H1 (cell line): ENCODE results near the gene GLS2.

Source experiments
- CHD1 ChIP-seq: IDR thresholded peaks from 2 replicates; pipeline ENCODE4 v1.6.1; 2012; ENCODE audit warnings: low read depth, low read length, improper control_type of control experiment
- CREB1 ChIP-seq: IDR thresholded peaks from 2 replicates; pipeline ENCODE4 v1.6.1; 2012; ENCODE audit warnings: inconsistent platforms
- CTCF ChIP-seq, 3 experiments: IDR thresholded peaks; 1 replicate in 2 of 3; 2 replicates in 1 of 3; pipeline versions ENCODE4 v1.5.1 to v1.6.1; 2011; ENCODE audit warnings: low read length in 3 of 3, mild to moderate bottlenecking in 3 of 3, inconsistent platforms in 2 of 3, low read depth in 1 of 3, moderate library complexity in 1 of 3; ENCODE audit not compliant: insufficient read depth in 1 of 3; ENCODE audit errors: control extremely low read depth in 1 of 3
- EP300 ChIP-seq, 2 experiments: IDR thresholded peaks; 1 replicate in 1 of 2; 2 replicates in 1 of 2; pipeline ENCODE4 v1.6.1; 2011 to 2012; ENCODE audit warnings: low read depth in 2 of 2, low read length in 2 of 2, mild to moderate bottlenecking in 2 of 2, borderline replicate concordance in 1 of 2, inconsistent platforms in 1 of 2, moderate library complexity in 1 of 2
- EZH2 ChIP-seq: fragments of 200-600 bp; sonication (generic); IDR thresholded peaks from 2 replicates; pipeline ENCODE4 v1.7.1; 2012; ENCODE audit warnings: low read depth, mild to moderate bottlenecking, moderate library complexity, low read length, inconsistent platforms; ENCODE audit not compliant: severe bottlenecking
- NRF1 ChIP-seq: IDR thresholded peaks from 2 replicates; pipeline ENCODE4 v1.6.1; 2011; ENCODE audit warnings: mild to moderate bottlenecking, low read depth, low read length, improper control_type of control experiment
- POLR2A ChIP-seq, 2 experiments: IDR thresholded peaks; 1 replicate in 1 of 2; 2 replicates in 1 of 2; pipeline ENCODE4 v1.6.1; 2011; ENCODE audit warnings: low read depth in 2 of 2, low read length in 2 of 2, mild to moderate bottlenecking in 2 of 2; ENCODE audit errors: control extremely low read depth in 1 of 2
- POLR2AphosphoS5 ChIP-seq: IDR thresholded peaks from 2 replicates; pipeline ENCODE4 v1.6.1; 2011; ENCODE audit warnings: low read depth, low read length
- RAD21 ChIP-seq, 2 experiments: IDR thresholded peaks in 1 of 2; conservative IDR thresholded peaks in 1 of 2; 2 replicates each; pipeline ENCODE4 v1.6.1; 2011; ENCODE audit warnings: low read depth in 2 of 2, low read length in 2 of 2, improper control_type of control experiment in 1 of 2, inconsistent platforms in 1 of 2, mild to moderate bottlenecking in 1 of 2, moderate library complexity in 1 of 2
- RBBP5 ChIP-seq: IDR thresholded peaks from 2 replicates; pipeline ENCODE4 v1.7.1; 2012; ENCODE audit warnings: low read depth, mild to moderate bottlenecking, inconsistent platforms, low read length, moderate library complexity, borderline replicate concordance
- SIN3A ChIP-seq, 2 experiments: IDR thresholded peaks in 1 of 2; conservative IDR thresholded peaks in 1 of 2; 2 replicates each; pipeline ENCODE4 v1.6.1; 2011 to 2012; ENCODE audit warnings: low read length in 2 of 2, improper control_type of control experiment in 1 of 2, low read depth in 1 of 2, mild to moderate bottlenecking in 1 of 2
- SP1 ChIP-seq: IDR thresholded peaks from 2 replicates; pipeline ENCODE4 v1.6.1; 2011; ENCODE audit warnings: low read depth, low read length
- TEAD4 ChIP-seq: IDR thresholded peaks from 2 replicates; pipeline ENCODE4 v1.6.1; 2012; ENCODE audit warnings: low read depth, low read length, inconsistent platforms, mixed read lengths

- TF ChIP-seq CHD1, result no peak
- TF ChIP-seq POLR2AphosphoS5, result no peak
- TF ChIP-seq CTCF (IDR thresholded peaks at IDR 0.05; ENCODE audit: control extremely low read depth in 1 of 3, insufficient read depth in 1 of 3, low read depth in 1 of 3, low read length in 3 of 3), result no peak
- no peak for TF ChIP-seq TEAD4
- TF ChIP-seq EP300 (IDR thresholded peaks at IDR 0.05; ENCODE audit: borderline replicate concordance in 1 of 2, low read depth in 2 of 2, low read length in 2 of 2), result no peak
- no peak for TF ChIP-seq RAD21 (IDR thresholded peaks at IDR 0.05 in 1 of 2, conservative IDR thresholded peaks at IDR 0.05 in 1 of 2; ENCODE audit: low read depth in 2 of 2, low read length in 2 of 2)
- no peak for TF ChIP-seq SP1
- TF ChIP-seq POLR2A (IDR thresholded peaks at IDR 0.05; ENCODE audit: control extremely low read depth in 1 of 2, low read depth in 2 of 2, low read length in 2 of 2), result no peak
- no peak for TF ChIP-seq RBBP5
- TF ChIP-seq CREB1, result no peak
- TF ChIP-seq NRF1, result no peak
- TF ChIP-seq EZH2, result no peak
- TF ChIP-seq SIN3A (conservative IDR thresholded peaks at IDR 0.05 in 1 of 2, IDR thresholded peaks at IDR 0.05 in 1 of 2; ENCODE audit: low read depth in 1 of 2, low read length in 2 of 2), result no peak
These were observed 13.6 kb downstream of the GLS2 start for GRCh38 chr12:56474389-56474788.
